ENCODE results near the gene ZNF329.
"Not testable (repeated sequence)": the region's sequence is repeated elsewhere in the genome, so short reads cannot be mapped to it uniquely, and the experiment has no call there.

ZNF329 gene

GRCh38 chr19:58153386-58153785 lies 2.8 kb upstream of the ZNF329 start:
- Histone ChIP-seq H3K4me3 (no peak overlapping the region), H3K4me1 (no peaks in the 10 kb centered on the region), H3K9me3 (peaks cover 10% of the 10 kb centered on the region), H3K27me3 (ENCODE audit: low read depth) (no peaks in the 10 kb centered on the region), H3K36me3 (replicated peaks) (no peaks in the 10 kb centered on the region)
- DNase-seq (ENCODE audit: low spot score in 2 of 2), result no peak
- in situ Hi-C loops (cut with MboI; ENCODE audit: low sequenced_read_pairs), result no loop called here

GRCh38 chr19:58147475-58147874 lies 3.1 kb downstream of the ZNF329 start:
- H3K4me1 ChIP-seq; H3K4me3 ChIP-seq; H3K36me3 ChIP-seq (replicated peaks); H3K27me3 ChIP-seq (ENCODE audit: low read depth); in situ Hi-C loops (cut with MboI; ENCODE audit: low sequenced_read_pairs); H3K9me3 ChIP-seq; DNase-seq (ENCODE audit: low spot score in 2 of 2): not testable (repeated sequence)

DNA sequence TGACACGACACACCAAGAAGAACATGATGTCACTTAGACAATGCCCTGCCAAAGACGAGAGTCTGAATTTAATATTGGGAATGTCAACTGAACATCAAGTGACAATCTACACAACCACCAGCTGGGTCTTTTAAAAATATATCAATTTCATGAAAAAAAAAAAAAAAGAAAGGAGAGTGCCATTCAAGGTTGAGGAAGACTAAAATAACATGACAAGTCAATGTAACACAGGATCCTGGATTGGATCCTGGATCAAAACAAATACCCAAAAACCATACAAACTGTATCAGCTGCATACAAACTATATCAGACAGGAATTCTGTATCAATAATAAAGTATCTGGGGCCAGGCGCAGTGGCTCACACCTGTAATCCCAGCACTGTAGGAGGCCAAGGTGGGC lies 4.7 kb downstream of the ZNF329 start:
- Histone ChIP-seq H3K4me1 (no peaks in the 10 kb centered on the region), H3K27me3 (ENCODE audit: low read depth) (no peaks in the 10 kb centered on the region), H3K36me3 (replicated peaks) (no peaks in the 10 kb centered on the region), H3K9me3 (no peaks in the 10 kb centered on the region; the same call in 1 of the 2 replicates), H3K4me3 (no peak overlapping the region)
- in situ Hi-C loops (cut with MboI; ENCODE audit: low sequenced_read_pairs), result no loop called here
- no peak for DNase-seq (ENCODE audit: low spot score in 2 of 2)

- Histone ChIP-seq H3K27me3 (ENCODE audit: low read depth) (no peaks in the 10 kb centered on the region), H3K36me3 (replicated peaks) (no peaks in the 10 kb centered on the region), H3K9me3 (peaks cover 5% of the 10 kb centered on the region; the same call in 1 of the 2 replicates), H3K4me3 (no peak overlapping the region), H3K4me1 (no peaks in the 10 kb centered on the region)
- DNase-seq (ENCODE audit: low spot score in 2 of 2), result no peak
- in situ Hi-C loops (cut with MboI; ENCODE audit: low sequenced_read_pairs), result no loop called here
These were observed 16.3 kb downstream of the ZNF329 start for GRCh38 chr19:58134244-58134643.

GRCh38 chr19:58129284-58129683 lies 21.3 kb downstream of the ZNF329 start:
- Histone ChIP-seq H3K4me3 (no peak overlapping the region), H3K9me3 (peaks cover 18% of the 10 kb centered on the region), H3K27me3 (ENCODE audit: low read depth) (no peaks in the 10 kb centered on the region), H3K4me1 (no peaks in the 10 kb centered on the region), H3K36me3 (replicated peaks) (no peaks in the 10 kb centered on the region)
- no peak for DNase-seq (ENCODE audit: low spot score in 2 of 2)
- in situ Hi-C loops (cut with MboI; ENCODE audit: low sequenced_read_pairs), result no loop called here

GRCh38 chr19:58128041-58128685 lies 22.4 kb downstream of the ZNF329 start:
- no peak for DNase-seq (ENCODE audit: low spot score in 2 of 2)
- Histone ChIP-seq H3K4me1 (no peaks in the 10 kb centered on the region), H3K4me3 (no peak overlapping the region), H3K9me3 (peaks cover 18% of the 10 kb centered on the region), H3K36me3 (replicated peaks) (no peaks in the 10 kb centered on the region), H3K27me3 (ENCODE audit: low read depth) (no peaks in the 10 kb centered on the region)
- in situ Hi-C loops (cut with MboI; ENCODE audit: low sequenced_read_pairs), result no loop called here

DNA sequence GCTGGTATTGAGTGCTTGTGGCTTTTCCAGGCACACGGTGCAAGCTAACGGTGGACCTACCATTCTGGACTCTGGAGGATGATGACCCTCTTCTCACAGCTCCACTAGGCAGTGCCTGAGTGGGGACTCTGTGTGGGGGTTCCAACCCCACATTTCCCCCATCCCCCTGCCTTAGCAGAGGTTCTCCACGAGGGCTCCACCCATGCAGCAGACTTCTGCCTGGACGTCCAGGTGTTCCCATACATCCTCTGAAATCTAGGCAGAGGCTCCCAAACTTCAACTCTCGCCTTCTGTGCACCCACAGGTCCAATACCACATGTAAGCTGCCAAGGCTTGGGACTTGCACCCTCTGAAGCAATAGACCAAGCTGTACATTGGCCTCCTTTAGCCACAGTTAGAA lies 27.2 kb downstream of the ZNF329 start:
- Histone ChIP-seq H3K27me3 (ENCODE audit: low read depth) (no peaks in the 10 kb centered on the region), H3K36me3 (replicated peaks) (no peaks in the 10 kb centered on the region), H3K4me3 (no peak overlapping the region), H3K9me3 (peaks cover 12% of the 10 kb centered on the region), H3K4me1 (no peaks in the 10 kb centered on the region)
- DNase-seq (ENCODE audit: low spot score in 2 of 2), result no peak
- in situ Hi-C loops (cut with MboI; ENCODE audit: low sequenced_read_pairs), result no loop called here

DNA sequence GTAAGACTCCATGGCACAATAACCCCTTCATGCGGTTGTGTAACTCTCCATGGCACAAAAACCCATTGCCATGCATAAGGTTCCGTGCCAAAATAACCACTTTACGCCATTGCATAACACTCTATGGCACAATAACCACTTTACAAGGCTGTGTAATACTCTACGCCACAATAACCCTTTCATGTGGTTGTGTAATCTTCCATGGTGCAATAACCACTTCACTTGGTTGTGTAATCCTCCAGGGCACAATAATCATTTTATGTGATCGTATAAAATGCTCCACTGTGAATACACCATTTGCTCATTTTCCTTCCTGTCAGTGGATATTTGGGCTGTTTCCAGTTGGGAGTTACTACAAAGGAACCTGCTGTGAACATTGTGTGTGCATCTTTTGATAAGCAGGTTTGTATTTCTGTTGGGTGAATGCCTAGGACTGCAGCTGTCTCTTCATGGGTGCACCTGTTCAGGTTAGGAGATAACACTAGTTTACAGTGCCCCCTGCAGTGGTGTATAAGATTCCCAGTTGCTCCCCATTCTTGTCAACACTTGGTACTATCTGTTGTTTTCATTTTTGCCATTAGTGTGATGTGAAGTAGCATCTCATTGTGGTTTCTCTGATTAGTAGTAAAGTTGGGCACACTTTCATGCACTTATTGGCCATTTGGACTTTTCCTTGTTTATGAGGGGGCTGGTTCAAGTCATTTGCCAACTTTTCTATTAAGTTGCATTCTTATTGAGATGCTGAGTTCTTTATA lies 31.4 kb downstream of the ZNF329 start:
- Histone ChIP-seq H3K27me3 (ENCODE audit: low read depth) (no peaks in the 10 kb centered on the region), H3K4me3 (no peak overlapping the region), H3K9me3 (peaks cover 4% of the 10 kb centered on the region; the same call in 1 of the 2 replicates), H3K36me3 (replicated peaks) (no peaks in the 10 kb centered on the region), H3K4me1 (no peaks in the 10 kb centered on the region)
- no peak for DNase-seq (ENCODE audit: low spot score in 2 of 2)
- in situ Hi-C loops (cut with MboI; ENCODE audit: low sequenced_read_pairs), result no loop called here

DNA sequence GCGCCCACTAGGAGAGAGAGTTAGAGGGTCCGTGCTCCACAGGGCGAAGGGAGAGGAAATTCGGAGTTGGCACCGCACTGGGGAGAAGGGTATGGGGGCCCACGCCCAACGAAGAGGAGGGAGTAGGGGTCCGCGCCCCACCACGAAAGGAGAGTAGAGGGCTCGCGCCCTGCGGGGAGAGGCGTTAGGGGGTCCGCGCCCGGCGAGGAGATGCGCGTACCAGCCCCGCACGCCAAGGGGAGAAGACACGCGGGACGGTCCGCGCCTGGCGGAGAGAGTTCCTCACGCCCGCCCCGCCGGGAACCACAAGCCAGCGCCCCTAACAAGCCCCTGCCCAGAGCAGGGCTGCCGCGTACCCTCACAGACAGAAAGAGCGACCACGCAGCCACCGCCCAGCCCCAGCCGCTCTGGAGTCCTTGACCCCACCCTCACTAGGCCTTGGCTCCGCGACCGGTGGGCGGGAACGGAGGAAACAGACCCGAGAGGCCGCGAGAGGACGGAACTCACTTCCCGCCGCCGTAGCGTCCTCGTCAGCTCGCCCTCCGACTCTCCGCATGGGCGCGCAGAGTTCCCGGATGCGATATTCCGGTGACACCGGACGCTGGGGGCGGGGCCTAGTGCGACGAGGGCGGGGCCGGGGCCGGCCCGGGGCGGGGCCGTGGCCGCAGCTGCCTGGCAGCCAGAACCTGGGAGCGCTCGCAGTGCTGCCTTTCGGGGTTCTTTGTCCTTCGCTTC lies 32.6 kb downstream of the ZNF329 start:
- H3K36me3 ChIP-seq (replicated peaks), result no peaks in the 10 kb centered on the region
- in situ Hi-C loops (cut with MboI; ENCODE audit: low sequenced_read_pairs), result no loop called here
- peaks cover 4% of the 10 kb centered on the region; the same call in 1 of the 2 replicates for H3K9me3 ChIP-seq
- H3K4me3 ChIP-seq, result no peak overlapping the region
- no peaks in the 10 kb centered on the region for H3K4me1 ChIP-seq
- no peak for DNase-seq (ENCODE audit: low spot score in 2 of 2)
- no peaks in the 10 kb centered on the region for H3K27me3 ChIP-seq (ENCODE audit: low read depth)

DNA sequence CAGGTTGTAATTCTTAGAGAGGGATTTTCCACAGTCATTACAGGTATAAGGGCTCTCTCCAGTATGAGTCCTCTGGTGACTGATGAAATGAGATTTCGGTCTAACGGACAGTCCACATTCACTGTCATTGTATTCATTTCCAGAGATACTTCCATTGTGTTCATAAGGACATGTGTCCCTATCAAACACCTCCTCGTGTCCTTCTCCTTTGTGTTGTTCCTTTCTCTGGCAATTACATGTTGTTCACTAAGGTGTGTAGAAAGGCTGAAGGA lies 42.1 kb downstream of the ZNF329 start:
- Histone ChIP-seq H3K36me3 (replicated peaks) (no peaks in the 10 kb centered on the region), H3K9me3 (peaks cover 17% of the 10 kb centered on the region), H3K27me3 (ENCODE audit: low read depth) (no peaks in the 10 kb centered on the region), H3K4me1 (no peaks in the 10 kb centered on the region), H3K4me3 (no peak overlapping the region)
- DNase-seq (ENCODE audit: low spot score in 2 of 2), result no peak
- in situ Hi-C loops (cut with MboI; ENCODE audit: low sequenced_read_pairs), result no loop called here

GRCh38 chr19:58107778-58108545 lies 42.6 kb downstream of the ZNF329 start:
- H3K4me1 ChIP-seq, result no peaks in the 10 kb centered on the region
- no peak overlapping the region for H3K4me3 ChIP-seq
- H3K36me3 ChIP-seq (replicated peaks), result no peaks in the 10 kb centered on the region
- in situ Hi-C loops (cut with MboI; ENCODE audit: low sequenced_read_pairs), result no loop called here
- no peaks in the 10 kb centered on the region for H3K27me3 ChIP-seq (ENCODE audit: low read depth)
- peaks cover 17% of the 10 kb centered on the region for H3K9me3 ChIP-seq
- DNase-seq (ENCODE audit: low spot score in 2 of 2), result no peak

DNA sequence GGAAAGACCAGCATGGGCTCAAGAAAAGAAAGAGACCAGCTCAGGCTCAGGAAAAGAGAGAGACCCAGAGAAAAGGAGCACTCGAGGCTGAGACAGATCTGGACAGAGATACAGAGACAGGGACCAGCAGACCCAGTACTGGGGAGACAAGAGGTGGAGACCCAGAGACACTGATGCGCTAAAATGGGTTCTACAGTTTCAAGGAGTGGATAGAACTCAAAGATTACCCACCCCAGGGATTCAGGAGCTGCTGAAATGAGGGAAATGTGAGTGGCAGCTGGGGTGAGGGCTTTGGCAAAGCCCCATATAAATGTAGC lies 51.9 kb downstream of the ZNF329 start:
- Histone ChIP-seq H3K27me3 (ENCODE audit: low read depth) (no peaks in the 10 kb centered on the region), H3K4me3 (peak overlapping the region; percentile 50), H3K4me1 (no peaks in the 10 kb centered on the region), H3K36me3 (replicated peaks) (no peaks in the 10 kb centered on the region), H3K9me3 (peaks cover 5% of the 10 kb centered on the region; the same call in 1 of the 2 replicates)
- in situ Hi-C loops (cut with MboI; ENCODE audit: low sequenced_read_pairs), result no loop called here
- no peak for DNase-seq (ENCODE audit: low spot score in 2 of 2)

- Histone ChIP-seq H3K27me3 (ENCODE audit: low read depth) (no peaks in the 10 kb centered on the region), H3K4me3 (peak within 1 kb of the TSS; percentile 50), H3K4me1 (no peaks in the 10 kb centered on the region), H3K9me3 (peaks cover 5% of the 10 kb centered on the region; the same call in 1 of the 2 replicates), H3K36me3 (replicated peaks) (no peaks in the 10 kb centered on the region)
- DNase-seq (ENCODE audit: low spot score in 2 of 2), result peak; percentile 82 to 90
- in situ Hi-C loops (cut with MboI; ENCODE audit: low sequenced_read_pairs), result no loop called here
These were observed 52.6 kb downstream of the ZNF329 start, which contains the start of gene ZSCAN18 for GRCh38 chr19:58097781-58098681. Gene ZSCAN18 (minus strand): TSS chr19:58098231. CDS start chr19:58090267, 7,964 bp downstream.

Measured in HAP-1 (cell line).